T-cell (primary cell): Measurements from ENCODE around the gene MPHOSPH8. TPM values are rescaled to one million over a fixed set of nuclear protein-coding genes. Genes with fewer than 3 reads are reported as not detected.

Experiments
- ATAC-seq, 4 experiments: fragments of 200-7000 bp in 3 of 4; fragments of 150-1000 bp in 1 of 4; cut with Tn5 transposase; replicated peaks in 1 of 4; 1 replicate in 3 of 4; 2 replicates in 1 of 4; pipeline ENCODE4 v1.10.0; 2021; ENCODE audit warnings: moderate library complexity in 3 of 4, mild to moderate bottlenecking in 2 of 4, moderate number of reproducible peaks in 1 of 4
- CTCF ChIA-PET, 2 donors: fragments of 300-600 bp; sonication (Branson Sonifier 250); formaldehyde crosslinking; loops; one replicate each; lab custom pipeline; 2022; ENCODE audit warnings: antibody characterized with exemption in 2 of 2; lab: Charles Lee
- POLR2A ChIA-PET, 2 donors: fragments of 300-600 bp; sonication (Branson Sonifier 250); formaldehyde crosslinking; loops; one replicate each; lab custom pipeline; 2022; ENCODE audit warnings: antibody characterized with exemption in 2 of 2; lab: Charles Lee
- DNase-seq, 35 experiments: peaks; one replicate each; pipeline versions ENCODE4 v3.0.0 to v3.0.0-alpha.2; 2013 to 2023
- H3K27ac ChIP-seq: one replicate; pipeline ENCODE4 v1.5.1; 2013; ENCODE audit warnings: low read length
- H3K27me3 ChIP-seq, 2 experiments: replicated peaks in 1 of 2; 1 replicate in 1 of 2; 2 replicates in 1 of 2; pipeline versions ENCODE4 v1.6.1 to v1.7.0; 2013; ENCODE audit warnings: low read length in 1 of 2, mixed read lengths in 1 of 2; ENCODE audit not compliant: control insufficient read depth in 2 of 2, insufficient read depth in 2 of 2; ENCODE audit errors: extremely low read depth in 1 of 2
- H3K36me3 ChIP-seq, 2 donors: 1 replicate in 1 of 2; 2 replicates in 1 of 2; pipeline versions ENCODE4 v1.6.1 to v1.7.0; 2013; ENCODE audit warnings: low read length in 1 of 2; ENCODE audit not compliant: control insufficient read depth in 2 of 2, insufficient read depth in 1 of 2; ENCODE audit errors: extremely low read depth in 1 of 2
- H3K4me1 ChIP-seq, 2 experiments: 1 replicate in 1 of 2; 2 replicates in 1 of 2; pipeline versions ENCODE4 v1.6.1 to v1.7.0; 2013; ENCODE audit warnings: low read length in 2 of 2, mixed read lengths in 1 of 2; ENCODE audit not compliant: insufficient read depth in 2 of 2, control insufficient read depth in 1 of 2; ENCODE audit errors: extremely low read depth in 1 of 2
- H3K4me3 ChIP-seq, 2 donors: 1 replicate in 1 of 2; 2 replicates in 1 of 2; pipeline versions ENCODE4 v1.5.1 to v1.7.0; 2013; ENCODE audit warnings: mild to moderate bottlenecking in 2 of 2, low read length in 1 of 2, moderate library complexity in 1 of 2; ENCODE audit not compliant: control insufficient read depth in 1 of 2; ENCODE audit errors: extremely low read depth in 1 of 2
- H3K9me3 ChIP-seq: 2 replicates; pipeline ENCODE4 v1.7.0; 2013
- H3K27ac Mint-ChIP-seq, 2 donors: one replicate each; pipeline ENCODE4 v1.8.0; 2020 to 2021; ENCODE audit warnings: mild to moderate bottlenecking in 2 of 2, mixed read lengths in 2 of 2
- H3K27me3 Mint-ChIP-seq, 2 donors: one replicate each; pipeline ENCODE4 v1.8.0; 2021 to 2022; ENCODE audit warnings: mixed read lengths in 2 of 2
- H3K36me3 Mint-ChIP-seq: one replicate; pipeline ENCODE4 v1.8.0; 2021; ENCODE audit warnings: mixed read lengths
- H3K4me1 Mint-ChIP-seq, 3 donors: one replicate each; pipeline ENCODE4 v1.8.0; 2020 to 2022; ENCODE audit warnings: mixed read lengths in 3 of 3, mild to moderate bottlenecking in 1 of 3
- H3K4me3 Mint-ChIP-seq, 3 donors: one replicate each; pipeline ENCODE4 v1.8.0; 2020 to 2022; ENCODE audit warnings: mild to moderate bottlenecking in 3 of 3, mixed read lengths in 3 of 3, moderate library complexity in 3 of 3
- H3K9me3 Mint-ChIP-seq, 3 donors: one replicate each; pipeline ENCODE4 v1.8.0; 2020 to 2022; ENCODE audit warnings: mixed read lengths in 3 of 3
- WGBS: methylation state at CpG from one replicate; pipeline ENCODE4 v1.1.5; 2013; ENCODE audit warnings: missing lambda C conversion rate; ENCODE audit not compliant: insufficient coverage; 5-methylcytosine and 5-hydroxymethylcytosine counted together
- total RNA-seq, 35 experiments: library from RNA in 6 of 35; stranded (reverse) in 6 of 35; fragments of 120-200 nt in 1 of 35; gene quantifications; one replicate each; pipeline versions ENCODE4 v1.2.1 to v1.2.4 and lab custom pipeline; 2013 to 2026

MPHOSPH8 gene
- total RNA-seq, 5 donors from 2014 or later (not counting 1 experiment from before 2014, with no cell fraction given), result 64.5 to 91.3 (median 84.1) TPM

- H3K27me3 ChIP-seq, result no peaks in the 10 kb centered on the region
- no peaks in the 10 kb centered on the region for H3K9me3 Mint-ChIP-seq
- ATAC-seq (no peak), DNase-seq (no peak)
- H3K36me3 Mint-ChIP-seq, result peaks cover 71% of the 10 kb centered on the region
- no peak overlapping the region for H3K4me3 ChIP-seq
- H3K36me3 ChIP-seq, result peaks cover 23 to 81% of the 10 kb centered on the region in 2 donors
- H3K27ac ChIP-seq, result no peak overlapping the region
- ChIA-PET CTCF (no interaction called here), POLR2A (no interaction called here)
- no peak overlapping the region for H3K4me3 Mint-ChIP-seq
- no peaks in the 10 kb centered on the region for H3K4me1 ChIP-seq
- H3K4me1 Mint-ChIP-seq, result peaks cover 0 to 4% (median 4%) of the 10 kb centered on the region in 3 donors
- 92% methylated on average over 2 of the region's 5 CpGs for WGBS
- H3K27me3 Mint-ChIP-seq, result no peaks in the 10 kb centered on the region
- H3K27ac Mint-ChIP-seq, result no peak overlapping the region
- H3K9me3 ChIP-seq, result no peaks in the 10 kb centered on the region
These were observed 39.5 kb downstream of the MPHOSPH8 start for GRCh38 chr13:19672990-19673389.

- Histone ChIP-seq H3K4me1 (no peaks in the 10 kb centered on the region), H3K27me3 (no peaks in the 10 kb centered on the region), H3K36me3 (peaks cover 21 to 76% of the 10 kb centered on the region in 2 donors), H3K27ac (no peak overlapping the region), H3K9me3 (no peaks in the 10 kb centered on the region), H3K4me3 (no peak overlapping the region)
- no peak overlapping the region for H3K4me3 Mint-ChIP-seq
- ChIA-PET POLR2A (no interaction called here), CTCF (no interaction called here)
- H3K4me1 Mint-ChIP-seq, result peaks cover 0 to 4% (median 4%) of the 10 kb centered on the region in 3 donors
- ATAC-seq (no peak), DNase-seq (no peak)
- H3K9me3 Mint-ChIP-seq, result no peaks in the 10 kb centered on the region
- H3K27ac Mint-ChIP-seq, result peak overlapping the region in 1 of 2 donors; percentile 13
- WGBS, result 98% methylated on average over 7 of the region's 11 CpGs
- no peaks in the 10 kb centered on the region for H3K27me3 Mint-ChIP-seq
- peaks cover 67% of the 10 kb centered on the region for H3K36me3 Mint-ChIP-seq
These were observed 40.3 kb downstream of the MPHOSPH8 start for GRCh38 chr13:19673473-19674430.

GRCh38 chr13:19674898-19675297 lies 41.4 kb downstream of the MPHOSPH8 start:
- DNase-seq (no peak), ATAC-seq (no peak)
- Mint-ChIP-seq H3K36me3 (peaks cover 64% of the 10 kb centered on the region), H3K4me3 (no peak overlapping the region), H3K27me3 (no peaks in the 10 kb centered on the region), H3K4me1 (peaks cover 0 to 5% (median 5%) of the 10 kb centered on the region in 3 donors), H3K9me3 (no peaks in the 10 kb centered on the region), H3K27ac (peak overlapping the region in 1 of 2 donors; percentile 6)
- ChIA-PET CTCF (interaction anchor here in 1 of 2 donors (0.6 kb wide), 1 partner anchor 132 kb away, joined by 3 read pairs; no protein-coding TSS in a partner anchor), POLR2A (no interaction called here)
- H3K4me3 ChIP-seq, result no peak overlapping the region
- no peak overlapping the region for H3K27ac ChIP-seq
- H3K27me3 ChIP-seq, result no peaks in the 10 kb centered on the region
- 94% methylated on average over 3 of the region's 10 CpGs for WGBS
- H3K4me1 ChIP-seq, result no peaks in the 10 kb centered on the region
- peaks cover 13 to 67% of the 10 kb centered on the region in 2 donors for H3K36me3 ChIP-seq
- no peaks in the 10 kb centered on the region for H3K9me3 ChIP-seq

GRCh38 chr13:19676168-19676567 lies 42.7 kb downstream of the MPHOSPH8 start:
- H3K27ac Mint-ChIP-seq, result peak overlapping the region; percentile 41 to 77
- POLR2A ChIA-PET, result no interaction called here
- Histone ChIP-seq H3K9me3 (no peaks in the 10 kb centered on the region), H3K27ac (no peak overlapping the region), H3K36me3 (peaks cover 7 to 55% of the 10 kb centered on the region in 2 donors), H3K4me1 (no peaks in the 10 kb centered on the region), H3K4me3 (no peak overlapping the region), H3K27me3 (no peaks in the 10 kb centered on the region)
- ATAC-seq (no peak), DNase-seq (no peak)
- H3K36me3 Mint-ChIP-seq, result peaks cover 55% of the 10 kb centered on the region
- WGBS, result no CpG with 5 or more reads among the region's 3 CpGs
- peaks cover 0 to 5% (median 5%) of the 10 kb centered on the region in 3 donors for H3K4me1 Mint-ChIP-seq
- H3K4me3 Mint-ChIP-seq, result no peak overlapping the region
- no peaks in the 10 kb centered on the region for H3K9me3 Mint-ChIP-seq
- CTCF ChIA-PET, result no interaction called here
- H3K27me3 Mint-ChIP-seq, result no peaks in the 10 kb centered on the region

GRCh38 chr13:19680751-19681150 lies 47.3 kb downstream of the MPHOSPH8 start:
- Mint-ChIP-seq H3K9me3 (no peaks in the 10 kb centered on the region), H3K36me3 (peaks cover 30% of the 10 kb centered on the region), H3K4me1 (peaks cover 33 to 40% (median 34%) of the 10 kb centered on the region in 3 donors), H3K27ac (peak overlapping the region; percentile 19 to 44), H3K4me3 (no peak overlapping the region), H3K27me3 (no peaks in the 10 kb centered on the region)
- DNase-seq (no peak), ATAC-seq (no peak)
- WGBS, result 100% methylated on average over 5 of the region's 7 CpGs
- H3K9me3 ChIP-seq, result no peaks in the 10 kb centered on the region
- H3K36me3 ChIP-seq, result peaks cover 0 to 19% of the 10 kb centered on the region in 2 donors
- CTCF ChIA-PET, result no interaction called here
- H3K4me1 ChIP-seq, result peaks cover 4 to 6% of the 10 kb centered on the region in 2 experiments
- no peak overlapping the region for H3K27ac ChIP-seq
- H3K27me3 ChIP-seq, result no peaks in the 10 kb centered on the region
- POLR2A ChIA-PET, result no interaction called here
- H3K4me3 ChIP-seq, result no peak overlapping the region

- WGBS, result 33% methylated on average over 1 of the region's 2 CpGs
- no peak overlapping the region for H3K4me3 ChIP-seq
- Mint-ChIP-seq H3K27ac (peak overlapping the region; percentile 58 to 62), H3K27me3 (no peaks in the 10 kb centered on the region), H3K4me3 (no peak overlapping the region), H3K36me3 (peaks cover 23% of the 10 kb centered on the region), H3K4me1 (peaks cover 36 to 46% (median 38%) of the 10 kb centered on the region in 3 donors), H3K9me3 (no peaks in the 10 kb centered on the region)
- H3K36me3 ChIP-seq, result peaks cover 0 to 12% of the 10 kb centered on the region in 2 donors
- ATAC-seq, result peak in 2 of 4 experiments; percentile 37 to 72
- ChIA-PET POLR2A (no interaction called here), CTCF (no interaction called here)
- peak in 1 of 35 experiments; percentile 8 for DNase-seq
- H3K4me1 ChIP-seq, result peaks cover 4 to 6% of the 10 kb centered on the region in 2 experiments
- H3K27ac ChIP-seq, result no peak overlapping the region
- H3K27me3 ChIP-seq, result no peaks in the 10 kb centered on the region
- no peaks in the 10 kb centered on the region for H3K9me3 ChIP-seq
These were observed 48.1 kb downstream of the MPHOSPH8 start for GRCh38 chr13:19681517-19681916.
